MCF 10A (cell line): ENCODE measurements around the gene TXNDC2. TPM values are rescaled to one million over a fixed set of nuclear protein-coding genes. Genes with fewer than 3 reads are reported as not detected.

Source experiments
- BruUV-seq: library from RNA; stranded (reverse); fragments of 400-500 nt; replicated peaks from 2 replicates; lab custom pipeline; 2021; lab: Mats Ljungman, UMichigan
- CTCF ChIA-PET: fragments of 300-600 bp; sonication (Branson Sonifier 250); formaldehyde crosslinking; extraction: SDS; loops from one replicate; lab custom pipeline; 2021; ENCODE audit warnings: antibody characterized with exemption, inconsistent platforms; lab: Yijun Ruan, JAX
- POLR2A ChIA-PET: fragments of 300-600, 350-650 bp; sonication (Branson Sonifier 250); formaldehyde crosslinking; extraction: SDS; loops from one replicate; lab custom pipeline; 2020; ENCODE audit warnings: antibody characterized with exemption, inconsistent platforms; lab: Yijun Ruan, JAX
- DNase-seq: peaks from one replicate; pipeline ENCODE4 v3.0.0-alpha.2; 2018; ENCODE audit not compliant: unreplicated experiment
- H3K27ac Mint-ChIP-seq: one replicate; pipeline ENCODE4 v1.8.0; 2022; ENCODE audit warnings: mild to moderate bottlenecking, low read depth, mixed read lengths; ENCODE audit not compliant: unreplicated experiment
- H3K27me3 Mint-ChIP-seq: one replicate; pipeline ENCODE4 v1.8.0; 2022; ENCODE audit warnings: mixed read lengths; ENCODE audit not compliant: insufficient read depth, unreplicated experiment
- H3K36me3 Mint-ChIP-seq: one replicate; pipeline ENCODE4 v1.8.0; 2022; ENCODE audit warnings: mild to moderate bottlenecking, moderate library complexity, mixed read lengths; ENCODE audit not compliant: insufficient read depth, unreplicated experiment
- H3K4me1 Mint-ChIP-seq: one replicate; pipeline ENCODE4 v1.8.0; 2022; ENCODE audit warnings: mixed read lengths; ENCODE audit not compliant: insufficient read depth, unreplicated experiment
- H3K4me3 Mint-ChIP-seq: one replicate; pipeline ENCODE4 v1.8.0; 2022; ENCODE audit warnings: mild to moderate bottlenecking, moderate library complexity, mixed read lengths; ENCODE audit not compliant: unreplicated experiment
- H3K9me3 Mint-ChIP-seq: one replicate; pipeline ENCODE4 v1.8.0; 2022; ENCODE audit warnings: mixed read lengths; ENCODE audit not compliant: unreplicated experiment
- CTCF ChIP-seq: fragments of 200-600 bp; IDR thresholded peaks from one replicate; pipeline ENCODE4 v1.8.0; 2022; ENCODE audit warnings: antibody characterized with exemption, mild to moderate bottlenecking; ENCODE audit not compliant: unreplicated experiment
- intact Hi-C: fragments of 100-400 bp; cut with micrococcal nuclease; formaldehyde crosslinking; loops from 2 replicates; pipeline ENCODE4 v1.14.1; 2022
- total RNA-seq: library from RNA; stranded (reverse); gene quantifications from 2 replicates; pipeline ENCODE4 v1.2.3, GENCODE V29; 2022

TXNDC2 gene
- total RNA-seq, 1 experiment from 2014 or later: not detected

GRCh38 chr18:9868857-9869714 is 16.7 kb upstream of the TXNDC2 start:
- ChIA-PET CTCF (interaction anchor here (1.1 to 1.3 kb wide), 2 partner anchors 23 to 81 kb away, joined by 3 to 4 read pairs; no protein-coding TSS in a partner anchor), POLR2A (interaction anchor here (0.7 to 3.4 kb wide), 13 partner anchors 8 to 199 kb away, joined by 3 to 39 read pairs (median 4); partner anchors contain the start of gene VAPA)
- no peak for TF ChIP-seq CTCF
- intact Hi-C loops: no loop called here
- H3K4me1 Mint-ChIP-seq: peaks cover 32% of the 10 kb centered on the region
- H3K27ac Mint-ChIP-seq: peak overlapping the region; percentile 35
- no peaks in the 10 kb centered on the region for H3K27me3 Mint-ChIP-seq
- peaks cover 14% of the 10 kb centered on the region for H3K36me3 Mint-ChIP-seq
- peak overlapping the region; percentile 33 for H3K4me3 Mint-ChIP-seq
- peaks cover 12% of the 10 kb centered on the region for H3K9me3 Mint-ChIP-seq
- no TSS peak for BruUV-seq
- peak; percentile 24 for DNase-seq

GRCh38 chr18:9869715-9870430 is 15.9 kb upstream of the TXNDC2 start:
- H3K4me1 Mint-ChIP-seq: peaks cover 35% of the 10 kb centered on the region
- intact Hi-C loops: no loop called here
- H3K4me3 Mint-ChIP-seq: no peak overlapping the region
- H3K9me3 Mint-ChIP-seq: peaks cover 12% of the 10 kb centered on the region
- BruUV-seq: no TSS peak
- peak; percentile 92 for DNase-seq
- ChIA-PET CTCF (interaction anchor here (0.7 to 1.3 kb wide), 4 partner anchors 23 to 81 kb away, joined by 3 to 4 read pairs (median 4); partner anchors contain the start of gene VAPA), POLR2A (interaction anchor here (0.6 to 3.4 kb wide), 16 partner anchors 8 to 221 kb away, joined by 3 to 39 read pairs (median 3); partner anchors contain the start of gene VAPA)
- TF ChIP-seq CTCF: no peak
- H3K27me3 Mint-ChIP-seq: no peaks in the 10 kb centered on the region
- peak overlapping the region; percentile 84 for H3K27ac Mint-ChIP-seq
- H3K36me3 Mint-ChIP-seq: peaks cover 14% of the 10 kb centered on the region

- peaks cover 10% of the 10 kb centered on the region for H3K9me3 Mint-ChIP-seq
- no peak for TF ChIP-seq CTCF
- intact Hi-C loops: no loop called here
- no TSS peak for BruUV-seq
- no peak overlapping the region for H3K4me3 Mint-ChIP-seq
- H3K36me3 Mint-ChIP-seq: peaks cover 14% of the 10 kb centered on the region
- H3K4me1 Mint-ChIP-seq: peaks cover 39% of the 10 kb centered on the region
- H3K27me3 Mint-ChIP-seq: no peaks in the 10 kb centered on the region
- DNase-seq: no peak
- H3K27ac Mint-ChIP-seq: peak overlapping the region; percentile 84
- ChIA-PET POLR2A (interaction anchor here (1.0 to 3.4 kb wide), 11 partner anchors 9 to 222 kb away, joined by 3 to 39 read pairs (median 3); partner anchors contain the start of gene VAPA), CTCF (interaction anchor here (0.7 to 1.2 kb wide), 3 partner anchors 43 to 131 kb away, joined by 3 to 4 read pairs (median 4); partner anchors contain the start of gene VAPA)
These were observed 15.3 kb upstream of the TXNDC2 start for GRCh38 chr18:9870431-9871008.
